Thoracic aorta (tissue), 2 donors: Measurements from ENCODE around the gene ZBTB4. TPM values are rescaled to one million over a fixed set of nuclear protein-coding genes. Genes with fewer than 3 reads are reported as not detected.

ENCODE experiments used
- ATAC-seq: fragments of 150-250 bp; one replicate; pipeline ENCODE4 v1.8.0; 2017; ENCODE audit warnings: low read depth; ENCODE audit not compliant: insufficient number of reproducible peaks, low FRiP score
- DNase-seq: peaks from one replicate; pipeline ENCODE4 v3.0.0-alpha.2; 2020; ENCODE audit warnings: low spot score
- H3K27ac ChIP-seq, 2 donors: fragments of 200-600 bp; sonication (generic); 1 replicate in 1 of 2; 2 replicates in 1 of 2; pipeline ENCODE4 v1.5.1; 2016; ENCODE audit warnings: mild to moderate bottlenecking in 2 of 2, moderate library complexity in 2 of 2
- H3K27me3 ChIP-seq: fragments of 200-600 bp; sonication (generic); replicated peaks from 2 replicates; pipeline ENCODE4 v1.6.0; 2016; ENCODE audit warnings: mild to moderate bottlenecking; ENCODE audit not compliant: insufficient read depth
- H3K36me3 ChIP-seq: fragments of 200-600 bp; sonication (generic); one replicate; pipeline ENCODE4 v1.5.1; 2016
- H3K4me1 ChIP-seq, 2 donors: fragments of 200-600 bp; sonication (generic); 1 replicate in 1 of 2; 2 replicates in 1 of 2; pipeline versions ENCODE4 v1.5.1 to v1.6.0; 2016; ENCODE audit warnings: low read depth in 2 of 2, mild to moderate bottlenecking in 1 of 2; ENCODE audit not compliant: control insufficient read depth in 1 of 2
- H3K4me3 ChIP-seq: fragments of 200-600 bp; sonication (generic); 2 replicates; pipeline ENCODE4 v1.5.1; 2016; ENCODE audit warnings: mild to moderate bottlenecking
- H3K9me3 ChIP-seq: fragments of 200-600 bp; sonication (generic); 2 replicates; pipeline ENCODE4 v1.5.1; 2016
- CTCF ChIP-seq: fragments of 200-600 bp; sonication (generic); IDR thresholded peaks from one replicate; pipeline ENCODE4 v1.5.1; 2019; ENCODE audit warnings: antibody characterized with exemption
- total RNA-seq, 2 donors: library from RNA; depleted of rRNA; stranded (reverse); fragments of >200 nt; gene quantifications; one replicate each; pipeline versions ENCODE4 v1.1.0 to v1.2.3, GENCODE V29; 2016

The ZBTB4 gene
- total RNA-seq, 2 donors from 2014 or later: 56.2 to 72.3 TPM

GRCh38 chr17:7417056-7417655 lies 62.3 kb downstream of the ZBTB4 start:
- no peaks in the 10 kb centered on the region for H3K36me3 ChIP-seq
- H3K27me3 ChIP-seq: no peaks in the 10 kb centered on the region
- H3K9me3 ChIP-seq: no peaks in the 10 kb centered on the region
- no peaks in the 10 kb centered on the region for H3K4me1 ChIP-seq
- no peak overlapping the region for H3K27ac ChIP-seq
- DNase-seq: no peak
- ATAC-seq: no peak
- no peak for TF ChIP-seq CTCF
- no peak overlapping the region for H3K4me3 ChIP-seq

GRCh38 chr17:7416323-7416722 lies 63.1 kb downstream of the ZBTB4 start:
- H3K4me1 ChIP-seq: no peaks in the 10 kb centered on the region
- TF ChIP-seq CTCF: no peak
- no peaks in the 10 kb centered on the region for H3K36me3 ChIP-seq
- H3K27me3 ChIP-seq: no peaks in the 10 kb centered on the region
- ATAC-seq: no peak
- no peak for DNase-seq
- H3K9me3 ChIP-seq: no peaks in the 10 kb centered on the region
- no peak overlapping the region for H3K27ac ChIP-seq
- no peak overlapping the region for H3K4me3 ChIP-seq

- no peaks in the 10 kb centered on the region for H3K36me3 ChIP-seq
- TF ChIP-seq CTCF: no peak
- H3K27ac ChIP-seq: no peak overlapping the region
Observed at GRCh38 chr17:7415784-7416183, 63.6 kb downstream of the ZBTB4 start.

GRCh38 chr17:7414837-7415236 lies 64.6 kb downstream of the ZBTB4 start:
- ATAC-seq (no peak), DNase-seq (no peak)
- H3K27ac ChIP-seq: no peak overlapping the region
- H3K9me3 ChIP-seq: no peaks in the 10 kb centered on the region
- H3K36me3 ChIP-seq: no peaks in the 10 kb centered on the region
- no peak for TF ChIP-seq CTCF
- H3K4me3 ChIP-seq: no peak overlapping the region
- H3K27me3 ChIP-seq: no peaks in the 10 kb centered on the region
- H3K4me1 ChIP-seq: no peaks in the 10 kb centered on the region

More at GRCh38 chr17:7415784-7416183, 63.6 kb downstream of the ZBTB4 start:
- Histone ChIP-seq H3K4me3 (no peak overlapping the region), H3K27me3 (no peaks in the 10 kb centered on the region), H3K4me1 (no peaks in the 10 kb centered on the region), H3K9me3 (no peaks in the 10 kb centered on the region)
- ATAC-seq (no peak), DNase-seq (no peak)

GRCh38 chr17:7413346-7413985 lies 66.0 kb downstream of the ZBTB4 start:
- DNase-seq: no peak
- H3K27ac ChIP-seq: no peak overlapping the region
- no peak for ATAC-seq
- H3K9me3 ChIP-seq: no peaks in the 10 kb centered on the region
- H3K4me1 ChIP-seq: no peaks in the 10 kb centered on the region
- H3K4me3 ChIP-seq: no peak overlapping the region
- H3K27me3 ChIP-seq: no peaks in the 10 kb centered on the region
- TF ChIP-seq CTCF: no peak
- no peaks in the 10 kb centered on the region for H3K36me3 ChIP-seq
